Activated CD4-positive, alpha-beta T cell treated with anti-CD3 and anti-CD28 coated beads, Interleukin-2, amount 50 U/mL, for 48 hours (primary cell): ENCODE data around the gene RXFP3.
A peak's percentile ranks its signal among the peaks of the same experiment; 100 is the strongest.
"Not testable (repeated sequence)": the region's sequence is repeated elsewhere in the genome, so short reads cannot be mapped to it uniquely, and the experiment has no call there.

Experiments
- DNase-seq, 2 experiments: peaks; one replicate each; pipeline ENCODE4 v3.0.0-alpha.2; 2020

The RXFP3 gene

GRCh38 chr5:33936381-33937016, at the start of gene RXFP3:
Gene RXFP3, plus strand, starts transcription at chr5:33936386. Its CDS starts 355 bp downstream, at chr5:33936741.
- no peak for DNase-seq

GRCh38 chr5:33887268-33887667, 48.9 kb upstream of the RXFP3 start:
- no peak for DNase-seq

GRCh38 chr5:33888587-33888986, 47.6 kb upstream of the RXFP3 start:
- no peak for DNase-seq

- DNase-seq, result no peak
These were observed 45.8 kb upstream of the RXFP3 start for GRCh38 chr5:33890131-33891032.

- DNase-seq, result no peak
These were observed 44.8 kb upstream of the RXFP3 start for GRCh38 chr5:33891446-33891787.

- no peak for DNase-seq
These were observed 44.2 kb upstream of the RXFP3 start, which contains the start of gene ADAMTS12 for GRCh38 chr5:33891788-33892619. Gene ADAMTS12, minus strand, starts transcription at chr5:33891990. Its CDS starts 134 bp downstream, at chr5:33891856.

- no peak for DNase-seq
These were observed 43.5 kb upstream of the RXFP3 start for GRCh38 chr5:33892620-33893137.

GRCh38 chr5:33894566-33894965, 41.6 kb upstream of the RXFP3 start:
- DNase-seq, result no peak

- no peak for DNase-seq
These were observed 35.0 kb upstream of the RXFP3 start for GRCh38 chr5:33901156-33901555.

- no peak for DNase-seq
These were observed 33.1 kb upstream of the RXFP3 start for GRCh38 chr5:33903118-33903517.

- no peak for DNase-seq
These were observed 30.8 kb upstream of the RXFP3 start for GRCh38 chr5:33905381-33905780.

- DNase-seq, result not testable (repeated sequence)
These were observed 29.9 kb upstream of the RXFP3 start for GRCh38 chr5:33906248-33906647.

- DNase-seq, result not testable (repeated sequence)
These were observed 21.3 kb upstream of the RXFP3 start for GRCh38 chr5:33914844-33915243.

- no peak for DNase-seq
These were observed 15.2 kb upstream of the RXFP3 start for GRCh38 chr5:33921002-33921401.

GRCh38 chr5:33925278-33925677, 10.9 kb upstream of the RXFP3 start:
- no peak for DNase-seq

- no peak for DNase-seq
These were observed 8.5 kb upstream of the RXFP3 start for GRCh38 chr5:33927685-33928084.

GRCh38 chr5:33928283-33928682, 7.9 kb upstream of the RXFP3 start:
- no peak for DNase-seq

- no peak for DNase-seq
These were observed 6.1 kb upstream of the RXFP3 start for GRCh38 chr5:33929925-33930690.

- no peak for DNase-seq
These were observed 5.0 kb upstream of the RXFP3 start for GRCh38 chr5:33931136-33931535.

GRCh38 chr5:33933723-33934169, 2.4 kb upstream of the RXFP3 start:
- no peak for DNase-seq

- no peak for DNase-seq
These were observed 2.0 kb upstream of the RXFP3 start for GRCh38 chr5:33934176-33934575.

- peak; percentile 46 to 56 for DNase-seq
These were observed 194 bp upstream of the RXFP3 start for GRCh38 chr5:33936004-33936380.
